Brain microvascular endothelial cell (primary cell): Measurements from ENCODE around the gene TENM3.

Experiments
- DNase-seq: peaks from one replicate; pipeline ENCODE4 v3.0.0-alpha.2; 2020
- H3K27ac ChIP-seq: fragments of 250-450 bp; sonication (Bioruptor Pico); 2 replicates; pipeline ENCODE4 v1.5.1; 2020; ENCODE audit warnings: mild to moderate bottlenecking, moderate library complexity
- H3K27me3 ChIP-seq: fragments of 250-450 bp; sonication (Bioruptor Pico); replicated peaks from 2 replicates; pipeline ENCODE4 v1.5.1; 2020; ENCODE audit warnings: mild to moderate bottlenecking
- H3K36me3 ChIP-seq: fragments of 250-450 bp; sonication (Bioruptor Pico); replicated peaks from 2 replicates; pipeline ENCODE4 v1.5.1; 2020; ENCODE audit warnings: mild to moderate bottlenecking
- H3K4me3 ChIP-seq: 2 replicates; pipeline ENCODE4 v1.5.1; 2011; ENCODE audit warnings: low read depth, mild to moderate bottlenecking, control low read depth, low read length, moderate library complexity
- CTCF ChIP-seq: IDR thresholded peaks from 2 replicates; pipeline ENCODE4 v1.5.1; 2011; ENCODE audit warnings: low read depth, mild to moderate bottlenecking, moderate library complexity, low read length, control low read depth, inconsistent platforms; ENCODE audit errors: missing control alignments
- in situ Hi-C: cut with HindIII; loops from 2 replicates; pipeline ENCODE4 v1.10.0; 2017; ENCODE audit warnings: low sequenced_read_pairs, low pct_ligation_motif_present

The TENM3 gene

DNA sequence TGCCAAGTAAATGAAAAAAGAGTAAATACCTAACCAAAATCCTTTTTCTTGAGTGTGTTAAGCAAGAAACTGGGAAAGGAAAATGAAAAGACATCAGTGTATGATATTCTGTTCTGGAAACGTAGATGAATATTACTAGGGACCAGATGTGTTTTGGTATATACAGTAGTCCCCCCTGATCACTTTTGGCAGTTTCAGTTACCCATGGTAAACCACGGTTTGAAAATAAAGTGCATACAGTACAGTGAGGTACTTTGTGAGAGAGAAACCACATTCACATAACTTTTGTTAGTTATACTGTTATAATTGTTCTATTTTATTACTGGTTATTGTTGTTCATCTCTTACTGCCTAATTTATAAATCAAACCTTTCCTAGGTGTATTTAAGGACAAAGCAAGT is 250.9 kb downstream of the TENM3 start:
- TF ChIP-seq CTCF, result no peak
- DNase-seq, result no peak
- in situ Hi-C loops, result no loop called here

DNA sequence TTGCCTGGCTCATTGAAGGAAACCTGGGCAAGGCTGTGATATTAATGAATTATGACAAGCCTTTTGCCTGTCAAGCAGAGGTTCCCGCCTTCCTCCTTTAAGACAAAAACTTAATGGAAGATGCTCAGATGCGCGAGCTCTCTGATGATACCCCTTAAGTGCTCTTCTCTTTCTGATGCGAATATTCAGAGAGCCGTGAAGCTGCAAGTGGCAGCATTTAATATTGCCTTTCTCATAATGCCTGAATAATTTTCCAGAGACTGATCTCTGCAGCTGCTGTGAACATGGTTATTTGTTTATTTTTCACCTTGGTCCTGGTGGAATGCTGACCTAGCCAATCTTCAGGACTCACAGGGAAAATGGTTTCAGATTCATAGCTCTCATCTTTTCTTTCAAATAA is 251.8 kb downstream of the TENM3 start:
- Histone ChIP-seq H3K27ac (no peak overlapping the region), H3K4me3 (no peak overlapping the region), H3K27me3 (no peaks in the 10 kb centered on the region), H3K36me3 (no peaks in the 10 kb centered on the region)
- in situ Hi-C loops, result no loop called here
- TF ChIP-seq CTCF, result no peak
- no peak for DNase-seq

More for the DNA sequence above, 250.9 kb downstream of the TENM3 start:
- Histone ChIP-seq H3K27me3 (no peaks in the 10 kb centered on the region), H3K36me3 (no peaks in the 10 kb centered on the region), H3K27ac (no peak overlapping the region), H3K4me3 (no peak overlapping the region)

DNA sequence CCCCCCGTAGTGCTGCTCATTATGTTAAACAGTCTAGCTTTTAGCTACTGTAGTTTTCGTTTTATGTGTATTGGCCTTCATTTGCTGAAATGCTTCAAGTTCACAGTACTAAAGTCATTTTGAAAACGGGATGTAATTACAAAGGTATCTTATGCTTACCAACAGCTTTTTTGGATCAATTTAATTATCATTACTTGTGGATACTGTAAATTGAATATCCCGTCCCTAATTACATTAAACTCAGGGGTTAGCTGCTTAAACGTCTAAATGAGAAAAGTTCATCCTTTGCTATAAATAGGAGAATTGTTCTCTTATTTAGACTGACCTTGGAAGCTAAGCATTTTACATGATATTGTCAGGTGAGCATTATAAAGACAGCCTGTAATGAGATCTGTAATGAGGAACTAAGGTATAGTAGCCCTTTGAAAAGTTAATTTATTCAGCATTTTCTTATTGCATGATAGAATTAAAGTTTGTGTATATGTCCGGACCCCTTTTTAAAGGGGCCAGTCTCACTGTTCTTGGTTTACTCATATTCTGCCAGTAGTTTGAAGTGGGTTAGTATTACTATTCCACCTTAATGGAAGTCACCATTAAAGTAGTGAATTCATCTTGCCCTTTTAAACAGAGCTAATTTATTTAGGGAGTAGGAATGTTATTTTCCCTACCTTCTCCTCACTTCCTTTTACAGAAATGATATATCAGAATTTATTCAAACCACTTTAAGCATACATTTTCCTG is 252.6 kb downstream of the TENM3 start:
- H3K27ac ChIP-seq, result no peak overlapping the region
- DNase-seq, result no peak
- in situ Hi-C loops, result no loop called here
- no peaks in the 10 kb centered on the region for H3K36me3 ChIP-seq
- no peak overlapping the region for H3K4me3 ChIP-seq
- H3K27me3 ChIP-seq, result no peaks in the 10 kb centered on the region
- no peak for TF ChIP-seq CTCF

- H3K4me3 ChIP-seq, result no peak overlapping the region
- no peak for TF ChIP-seq CTCF
- H3K36me3 ChIP-seq, result no peaks in the 10 kb centered on the region
- DNase-seq, result no peak
- in situ Hi-C loops, result no loop called here
- H3K27ac ChIP-seq, result no peak overlapping the region
- H3K27me3 ChIP-seq, result no peaks in the 10 kb centered on the region
Observed at GRCh38 chr4:182496408-182496807, 253.2 kb downstream of the TENM3 start.

DNA sequence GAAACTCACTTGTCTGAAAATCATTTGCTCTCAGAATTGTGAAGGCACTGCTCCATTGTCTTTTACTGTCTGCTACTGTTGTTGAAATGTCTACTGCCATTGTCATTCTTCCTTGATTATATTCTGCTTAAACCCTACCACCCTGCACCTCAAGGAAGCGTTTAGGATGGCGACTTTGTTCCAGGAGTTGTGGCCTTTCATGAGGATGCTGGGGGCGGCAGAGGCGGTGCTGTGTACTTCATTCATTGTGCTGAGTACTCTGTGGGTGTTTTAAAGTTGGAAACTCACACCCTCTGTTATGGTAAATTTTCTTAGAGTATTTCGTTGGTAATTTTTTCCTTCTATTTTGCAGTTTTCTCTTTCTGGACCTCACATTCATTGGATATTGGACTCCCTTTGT is 258.9 kb downstream of the TENM3 start:
- no peak overlapping the region for H3K4me3 ChIP-seq
- H3K27ac ChIP-seq, result no peak overlapping the region
- no peak for TF ChIP-seq CTCF
- H3K36me3 ChIP-seq, result no peaks in the 10 kb centered on the region
- no peaks in the 10 kb centered on the region for H3K27me3 ChIP-seq
- in situ Hi-C loops, result no loop called here
- DNase-seq, result no peak

DNA sequence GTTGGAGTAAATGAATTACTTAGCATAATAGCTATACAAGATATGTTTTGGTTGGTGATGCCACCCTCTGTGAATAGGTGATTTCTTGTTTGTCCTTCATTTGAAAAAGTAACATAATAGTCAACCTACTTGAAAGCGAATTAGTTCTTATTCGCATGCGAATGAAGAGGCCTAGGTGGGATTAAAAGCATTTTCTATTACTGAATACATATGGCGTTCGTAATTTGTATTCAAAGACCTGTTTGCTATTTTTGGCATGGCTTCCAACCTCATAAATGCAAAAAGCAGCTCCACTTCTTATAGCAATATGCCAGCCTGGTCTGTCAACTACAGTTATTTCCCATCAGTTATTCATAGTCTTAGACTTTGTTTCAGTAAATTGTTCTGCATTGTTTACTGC is 261.3 kb downstream of the TENM3 start:
- Histone ChIP-seq H3K27ac (no peak overlapping the region), H3K36me3 (no peaks in the 10 kb centered on the region), H3K27me3 (no peaks in the 10 kb centered on the region), H3K4me3 (no peak overlapping the region)
- in situ Hi-C loops, result no loop called here
- TF ChIP-seq CTCF, result no peak
- no peak for DNase-seq
